Endodermal cell (in vitro differentiated cells): Measurements from ENCODE around the gene NOP16. TPM values are rescaled to one million over a fixed set of nuclear protein-coding genes. Genes with fewer than 3 reads are reported as not detected.

Experiments
- DNase-seq: peaks from one replicate; pipeline ENCODE4 v3.0.0-alpha.2; 2017
- H3K27ac ChIP-seq: 2 replicates; pipeline ENCODE4 v1.5.1; 2013; ENCODE audit warnings: mild to moderate bottlenecking, low read depth, low read length, moderate library complexity
- H3K27me3 ChIP-seq: 2 replicates; pipeline ENCODE4 v1.6.1; 2013; ENCODE audit warnings: mild to moderate bottlenecking, low read length, moderate library complexity; ENCODE audit not compliant: insufficient read depth, control insufficient read depth, poor library complexity, severe bottlenecking
- H3K36me3 ChIP-seq: 2 replicates; pipeline ENCODE4 v1.7.0; 2013; ENCODE audit warnings: mild to moderate bottlenecking, low read length, moderate library complexity; ENCODE audit not compliant: control insufficient read depth, insufficient read depth
- H3K4me1 ChIP-seq: one replicate; pipeline ENCODE4 v1.7.0; 2013; ENCODE audit warnings: low read length; ENCODE audit not compliant: control insufficient read depth, insufficient read depth
- H3K4me3 ChIP-seq: 2 replicates; pipeline ENCODE4 v1.5.1; 2013; ENCODE audit warnings: mild to moderate bottlenecking, low read length, moderate library complexity
- H3K9ac ChIP-seq: 2 replicates; pipeline ENCODE4 v1.6.1; 2013; ENCODE audit warnings: mild to moderate bottlenecking, low read length, moderate library complexity; ENCODE audit not compliant: poor library complexity, severe bottlenecking; ENCODE audit errors: extremely low read depth
- H3K9me3 ChIP-seq: 2 replicates; pipeline ENCODE4 v1.6.1; 2013; ENCODE audit warnings: mild to moderate bottlenecking, low read length, moderate library complexity; ENCODE audit not compliant: control insufficient read depth
- H3K27ac Mint-ChIP-seq: 2 replicates; pipeline ENCODE4 v1.8.0; 2020; ENCODE audit warnings: mixed read lengths
- H3K27me3 Mint-ChIP-seq: 2 replicates; pipeline ENCODE4 v1.8.0; 2021; ENCODE audit warnings: mild to moderate bottlenecking, mixed read lengths; ENCODE audit not compliant: insufficient read depth
- H3K36me3 Mint-ChIP-seq: 2 replicates; pipeline ENCODE4 v1.8.0; 2020; ENCODE audit warnings: low read depth, mixed read lengths
- H3K4me1 Mint-ChIP-seq: 2 replicates; pipeline ENCODE4 v1.8.0; 2020; ENCODE audit warnings: mixed read lengths
- H3K4me3 Mint-ChIP-seq: 2 replicates; pipeline ENCODE4 v1.8.0; 2020; ENCODE audit warnings: mild to moderate bottlenecking, moderate library complexity, mixed read lengths
- H3K9me3 Mint-ChIP-seq: 2 replicates; pipeline ENCODE4 v1.8.0; 2020; ENCODE audit warnings: mild to moderate bottlenecking, mixed read lengths
- CTCF ChIP-seq: fragments of 200-600 bp; sonication (generic); conservative IDR thresholded peaks from 2 replicates; pipeline ENCODE4 v1.5.0; 2021; ENCODE audit warnings: antibody characterized with exemption, mild to moderate bottlenecking
- WGBS, 2 experiments: methylation state at CpG; one replicate each; pipeline versions ENCODE4 v1.1.5 to v1.1.7; 2013; ENCODE audit warnings: missing lambda C conversion rate in 2 of 2, mixed read lengths in 1 of 2; ENCODE audit not compliant: insufficient coverage in 1 of 2, insufficient read length in 1 of 2; 5-methylcytosine and 5-hydroxymethylcytosine counted together
- total RNA-seq, 2 donors: library from RNA; stranded (reverse); fragmentation: NEBNext Ultra II Directional in 1 of 2; extraction: Animal tissue kit (Norgen Biotek cat#: 25700) in 1 of 2; gene quantifications; 2 replicates in 1 of 2; 3 replicates in 1 of 2; pipeline ENCODE4 v1.2.1, GENCODE V29; 2021

NOP16 gene
- total RNA-seq, 2 donors from 2014 or later: 18.6 to 31.3 TPM

GRCh38 chr5:176362233-176362490 lies 26.2 kb downstream of the NOP16 start:
- Histone ChIP-seq H3K4me3 (peak overlapping the region; percentile 97), H3K27ac (no peak overlapping the region), H3K36me3 (peaks cover 22% of the 10 kb centered on the region), H3K9me3 (no peaks in the 10 kb centered on the region), H3K27me3 (peaks cover 43% of the 10 kb centered on the region), H3K4me1 (peaks cover 2% of the 10 kb centered on the region), H3K9ac (peak overlapping the region; percentile 93)
- no peak for TF ChIP-seq CTCF
- no peak overlapping the region for H3K27ac Mint-ChIP-seq
- peaks cover 46% of the 10 kb centered on the region for H3K27me3 Mint-ChIP-seq
- peak overlapping the region; percentile 94 for H3K4me3 Mint-ChIP-seq
- no peaks in the 10 kb centered on the region for H3K9me3 Mint-ChIP-seq
- peaks cover 23% of the 10 kb centered on the region for H3K36me3 Mint-ChIP-seq
- no peak for DNase-seq
- WGBS, 2 experiments: 52 to 62% methylated on average over 5 to 8 of the region's 8 CpGs
- peaks cover 7% of the 10 kb centered on the region for H3K4me1 Mint-ChIP-seq

- Histone ChIP-seq H3K4me3 (peak within 1 kb of the TSS; percentile 97), H3K27me3 (peaks cover 40% of the 10 kb centered on the region), H3K36me3 (peaks cover 26% of the 10 kb centered on the region), H3K27ac (peak within 1 kb of the TSS; percentile 84), H3K4me1 (peaks cover 2% of the 10 kb centered on the region), H3K9me3 (no peaks in the 10 kb centered on the region), H3K9ac (peak within 1 kb of the TSS; percentile 93)
- Mint-ChIP-seq H3K4me1 (peaks cover 7% of the 10 kb centered on the region), H3K9me3 (no peaks in the 10 kb centered on the region), H3K4me3 (peak within 1 kb of the TSS; percentile 94), H3K27ac (peak within 1 kb of the TSS; percentile 96), H3K36me3 (peaks cover 28% of the 10 kb centered on the region), H3K27me3 (peaks cover 42% of the 10 kb centered on the region)
- peak; percentile 96 for DNase-seq
- WGBS, 2 experiments: 1% methylated on average over 28 to 56 of the region's 56 CpGs
- no peak for TF ChIP-seq CTCF
Measured at GRCh38 chr5:176361437-176362232, 26.8 kb downstream of the NOP16 start, which contains the start of gene KIAA1191. Gene KIAA1191 (minus strand): TSS chr5:176361764. CDS start chr5:176359508, 2,256 bp downstream.

GRCh38 chr5:176360894-176361436 lies 27.4 kb downstream of the NOP16 start:
- Histone ChIP-seq H3K36me3 (peaks cover 33% of the 10 kb centered on the region), H3K27me3 (peaks cover 33% of the 10 kb centered on the region), H3K27ac (peak overlapping the region; percentile 84), H3K9me3 (no peaks in the 10 kb centered on the region), H3K4me3 (peak overlapping the region; percentile 97), H3K4me1 (no peaks in the 10 kb centered on the region), H3K9ac (peak overlapping the region; percentile 93)
- H3K4me1 Mint-ChIP-seq: peaks cover 8% of the 10 kb centered on the region
- H3K9me3 Mint-ChIP-seq: no peaks in the 10 kb centered on the region
- 3 to 4% methylated on average over 19 to 27 of the region's 27 CpGs for WGBS, 2 experiments
- peak overlapping the region; percentile 96 for H3K27ac Mint-ChIP-seq
- H3K4me3 Mint-ChIP-seq: peak overlapping the region; percentile 94
- no peak for DNase-seq
- H3K36me3 Mint-ChIP-seq: peaks cover 35% of the 10 kb centered on the region
- no peak for TF ChIP-seq CTCF
- peaks cover 36% of the 10 kb centered on the region for H3K27me3 Mint-ChIP-seq
